Retinal pigment epithelial cell (primary cell): ENCODE results near the gene ZCCHC7.

Source experiments
- DNase-seq: peaks from one replicate; pipeline ENCODE4 v3.0.0-alpha.2; 2010; ENCODE audit warnings: low read depth
- H3K4me3 ChIP-seq: 2 replicates; pipeline ENCODE4 v1.5.1; 2011; ENCODE audit warnings: mild to moderate bottlenecking, low read length, control low read depth, moderate library complexity
- CTCF ChIP-seq: conservative IDR thresholded peaks from 2 replicates; pipeline ENCODE4 v1.5.1; 2011; ENCODE audit warnings: low read depth, low read length, control low read depth, inconsistent platforms

The ZCCHC7 gene

GRCh38 chr9:37345038-37345437, 224.7 kb downstream of the ZCCHC7 start:
- DNase-seq = no peak
- TF ChIP-seq CTCF = no peak
- H3K4me3 ChIP-seq = no peak overlapping the region

- H3K4me3 ChIP-seq = no peak overlapping the region
- DNase-seq = no peak
- TF ChIP-seq CTCF = no peak
Observed at GRCh38 chr9:37348917-37349316, 228.5 kb downstream of the ZCCHC7 start.

- no peak for TF ChIP-seq CTCF
- no peak for DNase-seq
- H3K4me3 ChIP-seq = no peak overlapping the region
Observed at GRCh38 chr9:37350486-37351190, 230.3 kb downstream of the ZCCHC7 start.

GRCh38 chr9:37353791-37354190, 233.4 kb downstream of the ZCCHC7 start:
- TF ChIP-seq CTCF = no peak
- DNase-seq = no peak
- H3K4me3 ChIP-seq = no peak overlapping the region

GRCh38 chr9:37362430-37362829, 242.1 kb downstream of the ZCCHC7 start:
- no peak for DNase-seq
- no peak for TF ChIP-seq CTCF
- no peak overlapping the region for H3K4me3 ChIP-seq

GRCh38 chr9:37363124-37363523, 242.8 kb downstream of the ZCCHC7 start:
- no peak for DNase-seq
- H3K4me3 ChIP-seq = no peak overlapping the region
- TF ChIP-seq CTCF = no peak

- H3K4me3 ChIP-seq = no peak overlapping the region
- DNase-seq = no peak
- no peak for TF ChIP-seq CTCF
Observed at GRCh38 chr9:37364136-37364535, 243.8 kb downstream of the ZCCHC7 start.
